Cortex of kidney (tissue), 1 donor: Measurements from ENCODE around the gene ERICH3.

ENCODE experiments used
- DNase-seq: peaks from one replicate; lab custom pipeline; 2025; lab: John Stamatoyannopoulos, UW

ERICH3 gene

DNA sequence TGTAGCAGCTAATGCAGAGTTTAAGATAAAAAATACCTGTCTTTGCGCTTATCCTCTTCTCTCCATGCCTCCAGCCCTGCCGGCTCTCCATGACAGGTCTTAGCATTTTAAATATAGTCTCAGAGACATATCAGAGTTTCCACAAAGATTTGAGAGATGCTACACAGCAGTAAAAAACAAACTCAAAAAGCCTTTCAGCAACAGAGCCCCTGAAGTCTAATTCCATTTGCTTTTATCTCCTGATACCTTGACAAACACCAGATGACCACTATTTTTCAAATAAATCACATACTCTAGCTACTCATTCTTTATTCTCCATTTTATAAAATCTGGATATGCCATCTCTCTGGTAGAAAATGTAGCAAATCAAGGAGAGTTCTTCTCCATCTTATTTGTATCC is 81.6 kb downstream of the ERICH3 start:
- DNase-seq, result no peak

DNA sequence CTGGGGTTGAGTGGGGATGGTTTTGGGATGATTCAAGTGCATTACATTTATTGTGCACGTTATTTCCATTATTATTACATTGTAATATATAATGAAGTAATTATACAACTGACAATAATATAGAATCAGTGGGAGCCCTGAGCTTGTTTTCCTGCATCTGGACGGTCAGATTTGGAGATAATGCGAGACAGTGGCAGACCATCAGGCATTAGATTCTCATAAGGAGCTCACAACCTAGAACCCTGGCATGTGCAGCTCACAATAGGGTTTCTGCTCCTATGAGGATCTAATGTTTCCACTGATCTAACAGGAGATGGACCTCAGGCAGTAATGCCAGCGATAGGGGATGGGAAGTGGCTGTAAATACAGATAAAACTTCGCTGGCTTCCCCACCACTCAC is 83.3 kb downstream of the ERICH3 start:
- no peak for DNase-seq

GRCh38 chr1:74587888-74588287 is 85.7 kb downstream of the ERICH3 start:
- no peak for DNase-seq

DNA sequence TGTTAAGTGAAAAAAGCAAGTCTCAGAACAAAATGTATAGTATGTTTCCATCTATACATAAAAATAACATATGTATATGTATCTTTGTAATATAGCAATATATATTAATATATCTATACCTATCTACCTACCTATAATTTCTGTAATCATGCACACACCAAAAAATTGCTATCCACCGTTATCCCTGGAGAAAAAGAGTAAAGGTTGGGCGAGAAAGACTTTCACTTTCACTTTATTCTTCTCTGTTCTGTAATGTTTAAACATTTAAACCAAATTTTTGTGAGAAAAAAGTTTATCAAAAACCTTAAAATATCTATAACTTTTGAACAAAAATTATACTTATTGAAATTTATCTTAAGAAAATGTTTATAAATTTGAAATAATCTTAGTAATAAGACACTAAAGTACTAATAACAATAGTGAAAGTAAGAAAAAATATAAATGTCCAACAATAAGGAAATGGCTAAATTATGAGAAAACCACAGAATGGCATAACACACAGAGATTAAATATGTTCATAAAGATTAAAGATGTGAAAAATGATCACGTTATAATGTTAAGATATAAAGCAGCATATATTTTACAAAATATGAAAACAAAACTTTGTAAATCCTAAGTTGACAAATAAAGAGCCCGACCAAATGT is 87.2 kb downstream of the ERICH3 start:
- DNase-seq, result no peak

- DNase-seq, result no peak
Measured at GRCh38 chr1:74584185-74584584, 89.4 kb downstream of the ERICH3 start.

DNA sequence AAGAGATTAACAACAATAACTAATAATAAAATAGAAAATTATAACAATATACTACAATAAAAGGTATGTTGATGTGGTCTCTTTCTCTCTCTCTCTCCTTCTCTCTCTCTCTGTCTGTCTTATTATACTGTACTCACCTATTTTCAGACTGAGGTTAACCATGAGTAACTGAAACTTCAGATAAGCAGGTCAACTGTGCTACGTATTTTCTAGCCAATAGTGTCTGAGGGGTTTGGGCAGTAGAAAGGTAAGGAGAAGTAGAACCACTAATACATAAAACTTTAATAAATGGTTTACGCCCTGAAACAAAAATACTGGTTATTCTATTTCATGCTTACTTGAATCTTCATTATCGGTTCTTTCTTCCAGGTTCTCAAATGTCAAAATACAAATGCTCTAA is 90.2 kb downstream of the ERICH3 start:
- DNase-seq, result no peak

- DNase-seq, result no peak
Measured at GRCh38 chr1:74579425-74579824, 94.2 kb downstream of the ERICH3 start.

DNA sequence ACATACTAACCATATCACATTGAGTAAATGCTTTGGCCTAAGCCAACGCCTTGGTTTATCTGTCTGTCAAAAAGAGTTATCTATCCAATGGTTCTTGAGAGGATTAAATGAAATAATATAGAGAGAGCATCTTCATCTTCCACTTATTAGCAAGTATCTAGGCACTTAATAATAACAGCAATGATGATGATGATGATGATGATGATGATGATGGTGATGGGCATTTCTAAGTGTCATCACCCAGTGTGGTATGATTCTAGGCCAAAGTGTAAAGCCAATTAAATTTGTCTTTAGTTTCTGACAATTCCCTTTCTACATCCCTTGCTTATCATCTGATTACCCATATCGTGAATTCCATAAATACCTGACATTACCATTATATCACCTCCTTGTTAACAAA is 95.5 kb downstream of the ERICH3 start:
- DNase-seq, result no peak

DNA sequence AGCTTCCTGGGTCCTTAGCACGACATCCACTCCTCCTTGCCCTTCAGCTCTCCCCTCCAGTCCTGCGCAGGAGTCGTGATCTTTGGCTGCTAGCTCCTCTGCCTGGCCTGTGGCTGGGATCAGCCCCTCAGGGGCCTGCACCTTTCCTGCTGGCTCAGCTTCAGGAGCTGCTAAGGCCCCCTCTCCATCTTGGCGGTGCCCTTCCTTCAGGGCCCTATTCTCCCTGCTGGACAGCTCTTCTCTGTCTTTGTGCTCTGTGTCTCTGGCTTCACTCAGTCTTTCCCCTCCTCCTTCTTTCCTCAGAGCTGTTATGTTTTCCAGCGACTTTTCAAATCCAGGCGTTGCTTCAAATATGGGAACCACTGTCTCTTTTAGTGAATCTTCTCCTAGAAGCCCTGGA is 101.7 kb downstream of the ERICH3 start:
- DNase-seq, result no peak

DNA sequence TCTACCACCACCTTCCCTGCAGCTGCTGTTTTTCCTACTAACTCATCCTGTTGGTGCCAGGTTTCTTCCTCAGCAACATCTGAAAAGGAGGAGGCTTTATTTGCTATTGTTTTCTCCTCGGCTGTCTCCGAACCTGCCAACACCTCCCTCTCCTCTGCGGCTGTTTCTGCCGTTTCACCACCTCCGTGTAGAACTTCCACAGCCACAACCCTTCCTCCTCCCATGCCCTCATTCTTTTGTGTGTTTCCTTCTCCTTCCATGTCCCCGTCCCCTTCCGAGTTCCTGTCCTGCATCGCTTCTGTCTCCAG is 102.1 kb downstream of the ERICH3 start:
- no peak for DNase-seq

GRCh38 chr1:74570797-74571492 is 102.6 kb downstream of the ERICH3 start:
- no peak for DNase-seq

DNA sequence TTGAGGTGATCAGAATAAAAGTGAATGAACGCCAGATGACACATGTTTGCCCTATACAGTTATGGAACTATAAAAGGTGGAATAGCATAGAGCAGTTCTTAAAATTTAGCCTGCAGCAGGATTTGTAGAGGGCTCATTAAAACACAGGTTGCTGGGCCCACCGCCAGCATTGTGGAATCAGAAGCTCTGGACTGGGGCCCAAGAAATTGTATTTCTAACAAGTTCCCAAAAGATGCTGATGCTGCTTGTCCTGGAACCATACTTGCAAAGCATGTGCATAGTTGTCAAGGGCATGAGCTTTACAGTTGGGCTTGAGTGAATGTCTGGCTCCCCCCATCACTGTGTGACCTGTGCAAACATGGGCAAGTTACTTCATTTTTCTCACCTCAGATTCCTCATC is 123.7 kb downstream of the ERICH3 start:
- no peak for DNase-seq

- DNase-seq, result no peak
Measured at GRCh38 chr1:74548961-74549750, 124.4 kb downstream of the ERICH3 start.

GRCh38 chr1:74545821-74546220 is 127.8 kb downstream of the ERICH3 start:
- DNase-seq, result no peak

DNA sequence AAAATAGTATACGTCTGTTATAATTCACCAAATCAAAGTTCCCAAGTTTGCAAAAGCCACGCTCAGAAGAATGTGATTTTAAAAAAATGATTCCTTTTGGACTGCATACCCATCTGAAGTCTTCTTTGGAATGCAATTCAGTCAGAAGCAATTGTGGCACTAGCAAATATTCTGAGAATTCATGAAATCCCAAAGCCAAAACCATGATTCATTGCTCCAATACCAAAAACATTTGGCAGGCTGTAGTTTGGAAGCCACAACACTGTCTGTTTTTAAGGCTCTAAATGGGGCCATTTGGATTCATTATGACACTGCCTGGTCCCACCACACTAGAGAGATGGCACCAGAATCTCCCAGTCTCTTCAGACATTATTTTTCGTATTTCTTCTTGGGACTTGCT is 139.4 kb downstream of the ERICH3 start:
- DNase-seq, result no peak

- DNase-seq, result no peak
Measured at GRCh38 chr1:74531796-74532195, 141.8 kb downstream of the ERICH3 start.

DNA sequence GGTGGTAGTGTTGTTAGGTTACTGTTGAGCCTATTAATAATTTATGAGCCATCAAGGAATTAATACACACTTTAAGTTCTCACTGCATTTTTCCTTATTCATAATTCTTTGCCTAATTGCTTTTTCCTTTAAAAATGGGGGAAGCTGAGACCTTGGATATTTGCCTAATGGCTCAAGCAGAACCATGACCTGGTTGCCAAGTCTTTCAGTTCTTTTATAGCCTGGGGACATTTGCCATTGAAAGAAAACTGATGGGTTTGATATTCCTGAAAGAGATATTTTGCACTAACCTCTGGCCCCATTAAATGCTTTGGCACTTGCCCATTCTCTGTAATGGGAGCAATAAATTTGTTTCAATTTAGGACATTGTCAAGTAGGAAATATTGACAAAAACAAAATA is 142.7 kb downstream of the ERICH3 start:
- no peak for DNase-seq

DNA sequence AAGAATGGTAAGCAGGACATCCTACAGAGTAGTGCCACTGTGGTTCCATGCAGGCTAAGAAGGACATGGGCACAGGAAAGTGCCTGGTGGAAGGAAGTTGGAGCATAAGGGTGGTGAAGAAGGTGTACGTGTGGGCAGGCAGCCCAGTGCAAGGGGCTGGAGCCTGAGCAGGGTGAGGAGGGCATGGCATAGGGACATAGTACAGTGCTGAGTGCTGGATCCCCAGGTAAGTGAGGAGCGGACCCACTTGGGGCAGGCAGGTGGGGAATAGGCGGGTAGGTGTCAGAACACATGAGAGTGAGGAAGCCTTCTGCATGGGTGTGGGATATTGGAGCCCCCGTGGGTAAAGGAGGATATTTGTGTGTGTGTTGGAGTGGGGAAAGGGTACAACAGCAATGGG is 145.5 kb downstream of the ERICH3 start:
- no peak for DNase-seq

GRCh38 chr1:74526708-74527107 is 146.9 kb downstream of the ERICH3 start:
- no peak for DNase-seq

GRCh38 chr1:74523873-74524480 is 149.6 kb downstream of the ERICH3 start:
- no peak for DNase-seq

DNA sequence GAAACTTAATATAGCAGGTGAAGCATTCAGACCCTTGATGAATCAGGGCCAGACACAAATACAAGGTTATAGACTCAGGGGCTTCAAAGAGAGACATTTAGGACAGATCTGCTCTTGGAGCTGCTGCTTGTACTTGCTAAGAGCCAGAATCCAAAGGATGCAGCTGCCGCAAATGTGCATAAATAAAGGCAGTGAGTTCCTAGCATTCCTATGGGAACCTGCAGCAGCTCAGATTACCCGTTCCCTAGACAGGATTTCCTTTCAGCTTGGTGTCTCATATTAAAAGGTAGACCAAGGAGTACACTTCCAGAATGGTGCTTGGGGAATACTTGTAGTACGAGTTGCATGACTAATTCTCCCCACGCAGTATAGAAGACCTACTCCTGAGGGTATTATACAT is 151.4 kb downstream of the ERICH3 start:
- DNase-seq, result no peak
